GF-D8 (cell line): ENCODE data around the gene MAG.

Source experiments
- DNase-seq: peaks from one replicate; lab custom pipeline; 2025; lab: John Stamatoyannopoulos, UW

Gene MAG

GRCh38 chr19:35363001-35363590 is 71.1 kb downstream of the MAG start:
- no peak for DNase-seq
